PC-3 (cell line): Measurements from ENCODE around the gene HSFX1.

Experiments used
- EZH2 ChIP-seq: fragments of 300-600 bp; sonication (generic); IDR thresholded peaks from one replicate; pipeline ENCODE4 v1.6.1; 2017; ENCODE audit warnings: antibody characterized with exemption, mild to moderate bottlenecking, low read length; ENCODE audit not compliant: unreplicated experiment
- TF ChIP-seq, protein P1 (sequence below): fragments of 300-600 bp; sonication (generic); conservative IDR thresholded peaks from 2 replicates; pipeline ENCODE4 v1.5.1; 2017; ENCODE audit warnings: antibody characterized with exemption, low read depth, mild to moderate bottlenecking, low read length

- TF ChIP-seq, protein P1, sequence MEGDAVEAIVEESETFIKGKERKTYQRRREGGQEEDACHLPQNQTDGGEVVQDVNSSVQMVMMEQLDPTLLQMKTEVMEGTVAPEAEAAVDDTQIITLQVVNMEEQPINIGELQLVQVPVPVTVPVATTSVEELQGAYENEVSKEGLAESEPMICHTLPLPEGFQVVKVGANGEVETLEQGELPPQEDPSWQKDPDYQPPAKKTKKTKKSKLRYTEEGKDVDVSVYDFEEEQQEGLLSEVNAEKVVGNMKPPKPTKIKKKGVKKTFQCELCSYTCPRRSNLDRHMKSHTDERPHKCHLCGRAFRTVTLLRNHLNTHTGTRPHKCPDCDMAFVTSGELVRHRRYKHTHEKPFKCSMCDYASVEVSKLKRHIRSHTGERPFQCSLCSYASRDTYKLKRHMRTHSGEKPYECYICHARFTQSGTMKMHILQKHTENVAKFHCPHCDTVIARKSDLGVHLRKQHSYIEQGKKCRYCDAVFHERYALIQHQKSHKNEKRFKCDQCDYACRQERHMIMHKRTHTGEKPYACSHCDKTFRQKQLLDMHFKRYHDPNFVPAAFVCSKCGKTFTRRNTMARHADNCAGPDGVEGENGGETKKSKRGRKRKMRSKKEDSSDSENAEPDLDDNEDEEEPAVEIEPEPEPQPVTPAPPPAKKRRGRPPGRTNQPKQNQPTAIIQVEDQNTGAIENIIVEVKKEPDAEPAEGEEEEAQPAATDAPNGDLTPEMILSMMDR: no peak
- no peak for TF ChIP-seq EZH2
These were observed 10.9 kb upstream of the HSFX1 start for GRCh38 chrX:149762696-149763614.
